H1 (cell line): ENCODE data around the gene EZH1. TPM values are rescaled to one million over a fixed set of nuclear protein-coding genes. Genes with fewer than 3 reads are reported as not detected.

Source experiments
- CTCF ChIA-PET: fragments of 300-600 bp; sonication (Branson Sonifier 250); formaldehyde crosslinking; loops from one replicate; lab custom pipeline; 2021; ENCODE audit not compliant: partially characterized antibody; lab: Charles Lee
- POLR2A ChIA-PET: fragments of 300-600 bp; sonication (Branson Sonifier 250); formaldehyde crosslinking; loops from one replicate; lab custom pipeline; 2021; ENCODE audit warnings: inconsistent platforms; ENCODE audit not compliant: partially characterized antibody; lab: Charles Lee
- DNase-seq, 2 experiments: peaks; one replicate each; pipeline versions ENCODE4 v3.0.0 to v3.0.0-alpha.2; 2010 to 2022; ENCODE audit warnings: low spot score in 2 of 2, low read depth in 1 of 2, mixed read lengths in 1 of 2
- FAIRE-seq: peaks from 2 replicates; lab custom pipeline; 2011; peaks lifted over from hg19 to GRCh38; lab: Jason Lieb, UNC
- H2AFZ ChIP-seq: 2 replicates; pipeline ENCODE4 v1.8.1; 2012; ENCODE audit warnings: low read length, inconsistent platforms
- H2AK5ac ChIP-seq: 2 replicates; pipeline ENCODE4 v1.6.1; 2013; ENCODE audit warnings: low read depth, low read length
- H2BK120ac ChIP-seq: replicated peaks from 2 replicates; pipeline ENCODE3; 2013; ENCODE audit warnings: low read depth, low read length, inconsistent platforms
- H2BK12ac ChIP-seq: 2 replicates; pipeline ENCODE4 v1.6.1; 2013; ENCODE audit warnings: low read depth, low read length
- H2BK15ac ChIP-seq: 2 replicates; pipeline ENCODE4 v1.6.1; 2013; ENCODE audit warnings: low read length
- H2BK20ac ChIP-seq: 2 replicates; pipeline ENCODE4 v1.6.1; 2013; ENCODE audit warnings: low read length
- H2BK5ac ChIP-seq: 2 replicates; pipeline ENCODE4 v1.6.1; 2013; ENCODE audit warnings: low read depth, low read length
- H3K14ac ChIP-seq: 2 replicates; pipeline ENCODE4 v1.6.1; 2013; ENCODE audit warnings: inconsistent platforms; ENCODE audit not compliant: insufficient read length
- H3K18ac ChIP-seq: 2 replicates; pipeline ENCODE4 v1.6.1; 2013; ENCODE audit warnings: low read length; ENCODE audit errors: extremely low read depth
- H3K23ac ChIP-seq: 2 replicates; pipeline ENCODE4 v1.6.1; 2013; ENCODE audit warnings: inconsistent platforms; ENCODE audit not compliant: insufficient read length
- H3K23me2 ChIP-seq: 2 replicates; pipeline ENCODE4 v1.6.1; 2013; ENCODE audit warnings: low read depth, low read length
- H3K27ac ChIP-seq: 2 replicates; pipeline ENCODE4 v1.6.1; 2011; ENCODE audit warnings: low read depth, low read length, inconsistent platforms
- H3K27me3 ChIP-seq, 4 experiments: replicated peaks in 1 of 4; 1 replicate in 1 of 4; 2 replicates in 3 of 4; pipeline versions ENCODE4 v1.6.1 to v1.8.1; 2011 to 2013; ENCODE audit warnings: low read length in 3 of 4, mild to moderate bottlenecking in 3 of 4, inconsistent platforms in 2 of 4, mixed read lengths in 2 of 4, moderate library complexity in 1 of 4; ENCODE audit not compliant: control insufficient read depth in 3 of 4, insufficient read depth in 3 of 4; ENCODE audit errors: extremely low read depth in 1 of 4
- H3K36me3 ChIP-seq, 4 experiments: 2 replicates each; pipeline versions ENCODE4 v1.6.1 to v1.8.1; 2011 to 2013; ENCODE audit warnings: mild to moderate bottlenecking in 4 of 4, low read length in 3 of 4, moderate library complexity in 2 of 4, control low read depth in 1 of 4, inconsistent platforms in 1 of 4; ENCODE audit not compliant: insufficient read depth in 4 of 4, control insufficient read depth in 2 of 4
- H3K4ac ChIP-seq: replicated peaks from 2 replicates; pipeline ENCODE3; 2013; ENCODE audit warnings: low read length, low read depth, mixed read lengths, inconsistent platforms; ENCODE audit not compliant: insufficient read length
- H3K4me1 ChIP-seq, 4 experiments: replicated peaks in 1 of 4; 1 replicate in 1 of 4; 2 replicates in 3 of 4; pipeline versions ENCODE4 v1.6.1 to v1.8.1; 2011 to 2013; ENCODE audit warnings: low read length in 3 of 4, inconsistent platforms in 2 of 4, mixed read lengths in 1 of 4; ENCODE audit not compliant: insufficient read depth in 4 of 4, control insufficient read depth in 3 of 4
- H3K4me2 ChIP-seq, 2 experiments: 2 replicates each; pipeline versions ENCODE4 v1.6.1 to v1.8.1; 2011 to 2013; ENCODE audit warnings: low read depth in 2 of 2, low read length in 2 of 2, control low read depth in 1 of 2, inconsistent platforms in 1 of 2, mild to moderate bottlenecking in 1 of 2; ENCODE audit not compliant: insufficient read depth in 1 of 2
- H3K4me3 ChIP-seq, 4 experiments: fragments of 200-600, 300-600 bp in 1 of 4; sonication (generic), shearing (Covaris generic), sonication (Bioruptor Twin) in 1 of 4; 2 replicates each; pipeline versions ENCODE4 v1.5.1 to v1.8.1; 2011 to 2016; ENCODE audit warnings: low read length in 4 of 4, low read depth in 3 of 4, control low read depth in 2 of 4, inconsistent platforms in 2 of 4, mild to moderate bottlenecking in 2 of 4, mixed read lengths in 1 of 4, moderate library complexity in 1 of 4; ENCODE audit not compliant: insufficient read depth in 2 of 4; ENCODE audit errors: extremely low read depth in 1 of 4
- H3K56ac ChIP-seq: replicated peaks from 2 replicates; pipeline ENCODE3; 2013; ENCODE audit warnings: low read depth, mild to moderate bottlenecking, mixed read lengths, low read length, inconsistent platforms; ENCODE audit not compliant: insufficient read length
- H3K79me1 ChIP-seq: 2 replicates; pipeline ENCODE4 v1.6.1; 2013; ENCODE audit warnings: low read depth, low read length, control low read depth
- H3K79me2 ChIP-seq, 2 experiments: 2 replicates each; pipeline versions ENCODE4 v1.6.1 to v1.8.1; 2012 to 2013; ENCODE audit warnings: low read length in 2 of 2, mild to moderate bottlenecking in 2 of 2, inconsistent platforms in 1 of 2; ENCODE audit not compliant: insufficient read depth in 2 of 2, control insufficient read depth in 1 of 2
- H3K9ac ChIP-seq, 4 experiments: replicated peaks in 1 of 4; 1 replicate in 1 of 4; 2 replicates in 3 of 4; pipeline versions ENCODE4 v1.6.1 to v1.8.1; 2011 to 2013; ENCODE audit warnings: low read depth in 3 of 4, low read length in 3 of 4, control low read depth in 2 of 4, mild to moderate bottlenecking in 2 of 4, moderate library complexity in 2 of 4, inconsistent platforms in 1 of 4; ENCODE audit errors: extremely low read depth in 1 of 4
- H3K9me3 ChIP-seq, 2 experiments: 2 replicates each; pipeline versions ENCODE4 v1.6.1 to v1.8.1; 2012 to 2013; ENCODE audit warnings: mild to moderate bottlenecking in 2 of 2, moderate library complexity in 2 of 2, control low read depth in 1 of 2, inconsistent platforms in 1 of 2, low read depth in 1 of 2, low read length in 1 of 2, mixed read lengths in 1 of 2; ENCODE audit not compliant: insufficient read depth in 2 of 2
- H4K20me1 ChIP-seq, 2 experiments: replicated peaks in 1 of 2; 2 replicates each; pipeline versions ENCODE3 to v1.8.1; 2011 to 2013; ENCODE audit warnings: inconsistent platforms in 2 of 2, low read length in 2 of 2, mild to moderate bottlenecking in 1 of 2; ENCODE audit not compliant: insufficient read depth in 2 of 2, control insufficient read depth in 1 of 2
- H4K5ac ChIP-seq: 2 replicates; pipeline ENCODE4 v1.6.1; 2013; ENCODE audit warnings: low read length, low read depth, mixed read lengths, inconsistent platforms; ENCODE audit not compliant: insufficient read length
- H4K8ac ChIP-seq: 2 replicates; pipeline ENCODE4 v1.8.0; 2013; ENCODE audit warnings: mild to moderate bottlenecking, moderate library complexity, low read length, inconsistent platforms; ENCODE audit not compliant: insufficient read depth; ENCODE audit errors: extremely low read depth
- H4K91ac ChIP-seq: replicated peaks from 2 replicates; pipeline ENCODE3; 2013; ENCODE audit warnings: low read length, mixed read lengths, inconsistent platforms; ENCODE audit not compliant: insufficient read length
- ASH2L ChIP-seq: fragments of 200-600, 300-600 bp; sonication (generic); IDR thresholded peaks from one replicate; pipeline ENCODE4 v1.7.1; 2017; ENCODE audit warnings: low read length
- BACH1 ChIP-seq: IDR thresholded peaks from 2 replicates; pipeline ENCODE4 v1.6.1; 2012; ENCODE audit warnings: low read length, improper control_type of control experiment
- CHD2 ChIP-seq: IDR thresholded peaks from 2 replicates; pipeline ENCODE4 v1.6.1; 2012; ENCODE audit warnings: low read length, improper control_type of control experiment
- CREB1 ChIP-seq: IDR thresholded peaks from 2 replicates; pipeline ENCODE4 v1.6.1; 2012; ENCODE audit warnings: inconsistent platforms
- JUN ChIP-seq: IDR thresholded peaks from 2 replicates; pipeline ENCODE4 v1.6.1; 2011; ENCODE audit warnings: low read depth, mild to moderate bottlenecking, improper control_type of control experiment, low read length
- KDM4A ChIP-seq: IDR thresholded peaks from one replicate; pipeline ENCODE4 v1.7.1; 2012; ENCODE audit warnings: low read depth, mild to moderate bottlenecking, moderate library complexity, low read length, inconsistent platforms; ENCODE audit not compliant: severe bottlenecking
- KDM5A ChIP-seq: fragments of 200-600 bp; IDR thresholded peaks from 2 replicates; pipeline ENCODE4 v1.7.1; 2012; ENCODE audit warnings: mild to moderate bottlenecking, low read length, inconsistent platforms, mixed read lengths
- RXRA ChIP-seq: IDR thresholded peaks from 2 replicates; pipeline ENCODE4 v1.6.1; 2011; ENCODE audit warnings: low read depth, mild to moderate bottlenecking, low read length, moderate library complexity; ENCODE audit not compliant: insufficient read depth
- SIRT6 ChIP-seq: IDR thresholded peaks from one replicate; pipeline ENCODE4 v1.7.1; 2012; ENCODE audit warnings: low read length, inconsistent platforms
- SUZ12 ChIP-seq: fragments of 200-600 bp; sonication (generic); IDR thresholded peaks from 2 replicates; pipeline ENCODE4 v1.6.1; 2012; ENCODE audit warnings: mild to moderate bottlenecking, inconsistent platforms, low read length, moderate library complexity, mixed read lengths
- TBP ChIP-seq: IDR thresholded peaks from 2 replicates; pipeline ENCODE4 v1.6.1; 2011; ENCODE audit warnings: low read depth, low read length, improper control_type of control experiment
- ZNF274 ChIP-seq: IDR thresholded peaks from 2 replicates; pipeline ENCODE4 v1.7.0; 2012; ENCODE audit warnings: low read length, borderline replicate concordance; ENCODE audit errors: extremely low read depth
- WGBS, 2 experiments: shearing (Covaris generic) in 1 of 2; methylation state at CpG; one replicate each; pipeline versions ENCODE4 v1.1.6 to v1.1.7; 2013 to 2015; ENCODE audit warnings: low lambda C conversion rate in 2 of 2, mixed read lengths in 2 of 2, inconsistent platforms in 1 of 2, low coverage in 1 of 2, missing lambda C conversion rate in 1 of 2; ENCODE audit not compliant: insufficient replicate concordance in 2 of 2, insufficient coverage in 1 of 2, insufficient read length in 1 of 2; ENCODE audit errors: extremely low coverage in 1 of 2, missing lambda C conversion rate in 1 of 2; 5-methylcytosine and 5-hydroxymethylcytosine counted together
- polyA plus RNA-seq, 7 experiments: library from polyadenylated mRNA; depleted of rRNA in 3 of 7; stranded (reverse) in 5 of 7; unstranded in 2 of 7; fragments of >200 nt in 5 of 7; fragments of 200-250 nt in 2 of 7; gene quantifications; 1 replicate in 5 of 7; 2 replicates in 1 of 7; 4 replicates in 1 of 7; pipeline versions ENCODE4 v1.2.1 to v1.2.3, GENCODE V29; 2011 to 2013; ENCODE audit warnings: missing spikeins in 2 of 7, mixed read lengths in 2 of 7
- total RNA-seq: library from RNA; stranded (reverse); fragmentation: NEBNext Ultra II Directional; extraction: Animal tissue kit (Norgen Biotek cat#: 25700); gene quantifications from 2 replicates; pipeline ENCODE4 v1.2.1, GENCODE V29; 2021

EZH1 gene
- total and polyA plus RNA-seq, 2 of the 8 experiments (the other 6 are each of a cell fraction or from before 2014, with no cell fraction given), result 17.4 to 20.8 TPM

DNA sequence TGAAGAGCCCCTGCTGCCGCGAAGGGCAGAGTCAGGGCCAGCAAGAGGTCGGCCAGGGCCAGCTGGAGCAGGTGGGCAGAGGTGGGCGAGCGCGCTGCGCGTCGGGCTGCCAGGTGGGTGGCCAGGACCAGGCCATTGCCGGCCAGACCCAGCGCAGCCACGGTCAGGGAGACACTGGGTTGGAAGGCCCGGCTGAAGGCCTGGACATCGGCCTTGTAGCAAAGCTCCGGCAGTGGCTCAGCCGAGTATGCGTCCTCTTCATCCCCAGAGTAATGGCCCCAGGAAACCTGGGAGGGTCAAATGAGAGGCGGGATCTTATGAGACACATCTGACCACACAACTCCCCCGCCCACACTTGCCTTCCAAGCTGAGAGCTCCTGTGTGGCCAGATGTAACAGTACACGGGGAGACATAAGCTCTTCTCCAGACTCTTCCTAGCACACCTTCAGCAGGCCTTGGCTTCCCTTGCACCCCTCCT is 64.5 kb downstream of the EZH1 start:
- H3K36me3 ChIP-seq, result peaks cover 0 to 4% (median 0%) of the 10 kb centered on the region in 4 experiments; a peak in 2 of 8 replicates
- no peak overlapping the region for H2AFZ ChIP-seq
- no peak overlapping the region for H3K23ac ChIP-seq
- H3K4me1 ChIP-seq, result peaks cover 0 to 34% (median 29%) of the 10 kb centered on the region in 4 experiments; a peak in 6 of 7 replicates
- peak overlapping the region; percentile 93 for H2BK5ac ChIP-seq
- H3K14ac ChIP-seq, result no peak overlapping the region
- no peak for FAIRE-seq
- H3K4ac ChIP-seq, result no peak overlapping the region
- DNase-seq, result no peak
- H3K79me1 ChIP-seq, result no peaks in the 10 kb centered on the region
- peak overlapping the region; percentile 7 to 69 (median 40); a peak in 5 of 8 replicates for H3K4me3 ChIP-seq
- H2BK12ac ChIP-seq, result peak overlapping the region; percentile 99; the same call in 1 of the 2 replicates
- peak overlapping the region; percentile 80; the same call in 1 of the 2 replicates for H2BK20ac ChIP-seq
- no peak overlapping the region for H3K9ac ChIP-seq
- peak overlapping the region; percentile 83 to 86 for H3K4me2 ChIP-seq
- no peak overlapping the region for H3K56ac ChIP-seq
- no peak overlapping the region for H3K27ac ChIP-seq
- ChIA-PET POLR2A (interaction anchor here (0.7 to 14.0 kb wide), 9 partner anchors 16 to 318 kb away, joined by 3 to 239 read pairs (median 4); partner anchors contain the start of genes PSMC3IP, RAMP2, RPL27 and TUBG2), CTCF (interaction anchor here (0.5 to 4.4 kb wide), 28 partner anchors 11 to 885 kb away, joined by 3 to 56 read pairs (median 4); partner anchors contain the start of genes MLX, PSMC3IP, RAMP2 and RETREG3)
- no peak overlapping the region; the same call in 1 of the 2 replicates for H2AK5ac ChIP-seq
- H4K91ac ChIP-seq, result peak overlapping the region; percentile 78
- H4K8ac ChIP-seq, result no peak overlapping the region; the same call in 1 of the 2 replicates
- peak overlapping the region; percentile 71; the same call in 1 of the 2 replicates for H3K18ac ChIP-seq
- H2BK15ac ChIP-seq, result peak overlapping the region; percentile 100; the same call in 1 of the 2 replicates
- no peak overlapping the region for H2BK120ac ChIP-seq
- H3K23me2 ChIP-seq, result peaks cover 35% of the 10 kb centered on the region
- peaks cover 0 to 34% (median 25%) of the 10 kb centered on the region in 4 experiments; a peak in 5 of 7 replicates for H3K27me3 ChIP-seq
- no peaks in the 10 kb centered on the region for H3K9me3 ChIP-seq
- no peaks in the 10 kb centered on the region for H3K79me2 ChIP-seq
- peaks cover 0 to 8% of the 10 kb centered on the region in 2 experiments for H4K20me1 ChIP-seq
- peak overlapping the region; percentile 10 for H4K5ac ChIP-seq
- 76% methylated on average over 18 of the region's 20 CpGs; no CpG with 5 or more reads in 1 of the 2 experiments for WGBS, 2 experiments
- TF ChIP-seq ZNF274, result no peak
- TF ChIP-seq ASH2L, result no peak
- no peak for TF ChIP-seq SUZ12
- no peak for TF ChIP-seq JUN
- TF ChIP-seq BACH1, result no peak
- no peak for TF ChIP-seq CREB1
- TF ChIP-seq CHD2, result no peak
- no peak for TF ChIP-seq TBP
- no peak for TF ChIP-seq SIRT6
- no peak for TF ChIP-seq KDM4A
- TF ChIP-seq RXRA, result no peak
- TF ChIP-seq KDM5A, result no peak
